Choroid plexus epithelial cell (primary cell): ENCODE data around the gene PIGR.

Experiments
- DNase-seq: peaks from one replicate; pipeline ENCODE4 v3.0.0-alpha.2; 2010; ENCODE audit warnings: low read depth
- H3K4me3 ChIP-seq: 2 replicates; pipeline ENCODE4 v1.5.1; 2011; ENCODE audit warnings: low read depth, mild to moderate bottlenecking, control low read depth, low read length, moderate library complexity
- TF ChIP-seq, protein P1 (sequence below): conservative IDR thresholded peaks from 2 replicates; pipeline ENCODE4 v1.5.1; 2011; ENCODE audit warnings: low read depth, mild to moderate bottlenecking, control low read depth, inconsistent platforms, low read length, moderate library complexity

Gene PIGR

DNA sequence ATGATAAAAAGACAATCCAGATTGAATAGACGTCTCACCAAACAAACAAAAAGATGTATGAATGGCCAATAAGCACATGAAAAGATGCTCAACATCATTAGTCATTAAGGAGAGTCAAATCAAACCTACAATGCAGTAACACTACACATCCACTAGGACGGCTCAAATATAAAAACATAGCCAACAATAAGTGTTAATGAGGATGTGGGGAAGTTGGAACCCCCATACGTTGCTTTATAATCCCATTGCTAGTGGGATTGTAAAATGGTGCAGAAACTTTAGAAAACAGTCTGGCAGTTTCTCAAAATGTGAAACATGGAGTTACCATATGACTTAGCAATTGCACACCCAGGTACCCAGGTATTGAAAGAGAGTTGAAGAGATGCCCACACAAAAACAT, 63.7 kb downstream of the PIGR start:
- TF ChIP-seq, protein P1, sequence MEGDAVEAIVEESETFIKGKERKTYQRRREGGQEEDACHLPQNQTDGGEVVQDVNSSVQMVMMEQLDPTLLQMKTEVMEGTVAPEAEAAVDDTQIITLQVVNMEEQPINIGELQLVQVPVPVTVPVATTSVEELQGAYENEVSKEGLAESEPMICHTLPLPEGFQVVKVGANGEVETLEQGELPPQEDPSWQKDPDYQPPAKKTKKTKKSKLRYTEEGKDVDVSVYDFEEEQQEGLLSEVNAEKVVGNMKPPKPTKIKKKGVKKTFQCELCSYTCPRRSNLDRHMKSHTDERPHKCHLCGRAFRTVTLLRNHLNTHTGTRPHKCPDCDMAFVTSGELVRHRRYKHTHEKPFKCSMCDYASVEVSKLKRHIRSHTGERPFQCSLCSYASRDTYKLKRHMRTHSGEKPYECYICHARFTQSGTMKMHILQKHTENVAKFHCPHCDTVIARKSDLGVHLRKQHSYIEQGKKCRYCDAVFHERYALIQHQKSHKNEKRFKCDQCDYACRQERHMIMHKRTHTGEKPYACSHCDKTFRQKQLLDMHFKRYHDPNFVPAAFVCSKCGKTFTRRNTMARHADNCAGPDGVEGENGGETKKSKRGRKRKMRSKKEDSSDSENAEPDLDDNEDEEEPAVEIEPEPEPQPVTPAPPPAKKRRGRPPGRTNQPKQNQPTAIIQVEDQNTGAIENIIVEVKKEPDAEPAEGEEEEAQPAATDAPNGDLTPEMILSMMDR: no peak
- no peak overlapping the region for H3K4me3 ChIP-seq
- no peak for DNase-seq

- DNase-seq: no peak
- H3K4me3 ChIP-seq: no peak overlapping the region
- TF ChIP-seq, protein P1: no peak
Measured at GRCh38 chr1:206880314-206880713, 66.0 kb downstream of the PIGR start.
